ENCODE data around the gene LDLRAD4. TPM values are rescaled to one million over a fixed set of nuclear protein-coding genes. Genes with fewer than 3 reads are reported as not detected.

Gene LDLRAD4
- total RNA-seq, 1 donor from 2014 or later, result 24.7 TPM

GRCh38 chr18:13438507-13439056, 220.0 kb downstream of the LDLRAD4 start:
- intact Hi-C loops (cut with micrococcal nuclease), result loop anchor here (1.0 to 2.0 kb wide), 5 partner anchors 27 to 222 kb away; no protein-coding TSS in a partner anchor

DNA sequence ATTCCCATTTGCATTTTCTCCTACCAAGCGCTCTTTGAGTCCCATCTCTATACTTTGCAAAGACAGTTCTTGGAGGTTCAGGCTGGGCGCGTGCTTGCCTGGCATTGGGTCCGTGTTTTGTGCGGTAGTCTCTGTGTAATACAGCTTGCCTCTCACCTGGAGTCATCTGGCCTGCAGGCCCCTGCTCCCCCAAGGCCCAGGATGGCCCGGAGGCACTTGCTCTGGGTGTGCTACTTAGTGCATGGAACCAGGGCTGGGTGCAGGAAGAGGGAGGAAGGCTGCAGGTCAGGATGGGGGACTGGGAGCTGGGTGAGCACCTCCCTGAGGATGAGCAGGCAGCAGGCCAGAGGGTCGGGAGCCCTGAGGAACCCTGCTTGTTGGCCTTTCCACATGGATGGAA, 220.9 kb downstream of the LDLRAD4 start:
- intact Hi-C loops (cut with micrococcal nuclease), result loop anchor here (2.0 kb wide), 2 partner anchors 173 to 223 kb away; no protein-coding TSS in a partner anchor

GRCh38 chr18:13440277-13441248, 222.0 kb downstream of the LDLRAD4 start:
- intact Hi-C loops (cut with micrococcal nuclease), result no loop called here

GRCh38 chr18:13441736-13442135, 223.2 kb downstream of the LDLRAD4 start:
- intact Hi-C loops (cut with micrococcal nuclease), result no loop called here

DNA sequence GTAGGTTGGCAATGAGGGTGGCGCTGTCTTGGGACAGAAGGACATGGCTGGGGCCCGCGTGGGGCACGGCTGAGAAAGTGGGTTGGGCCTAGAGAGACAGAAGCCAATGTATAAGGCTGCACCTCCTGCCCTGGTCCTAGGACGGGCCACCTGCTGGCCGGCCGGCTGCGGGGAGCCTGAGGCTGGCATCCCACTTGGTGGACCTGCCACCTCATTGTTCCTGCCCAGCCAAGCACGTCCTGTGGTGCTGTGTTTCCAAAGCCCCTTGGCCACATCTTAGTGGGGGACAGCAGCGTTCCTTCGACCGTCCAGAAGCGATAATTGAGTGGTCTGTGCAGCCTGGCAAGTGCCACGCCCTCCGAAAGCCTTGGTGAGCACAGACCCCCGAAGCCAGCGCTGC, 223.9 kb downstream of the LDLRAD4 start:
- intact Hi-C loops (cut with micrococcal nuclease), result no loop called here

GRCh38 chr18:13443552-13443951, 225.0 kb downstream of the LDLRAD4 start:
- intact Hi-C loops (cut with micrococcal nuclease), result no loop called here

- intact Hi-C loops (cut with micrococcal nuclease), result no loop called here
These were observed 226.1 kb downstream of the LDLRAD4 start for GRCh38 chr18:13444430-13445240.

- intact Hi-C loops (cut with micrococcal nuclease), result no loop called here
These were observed 226.8 kb downstream of the LDLRAD4 start for GRCh38 chr18:13445241-13445897.

DNA sequence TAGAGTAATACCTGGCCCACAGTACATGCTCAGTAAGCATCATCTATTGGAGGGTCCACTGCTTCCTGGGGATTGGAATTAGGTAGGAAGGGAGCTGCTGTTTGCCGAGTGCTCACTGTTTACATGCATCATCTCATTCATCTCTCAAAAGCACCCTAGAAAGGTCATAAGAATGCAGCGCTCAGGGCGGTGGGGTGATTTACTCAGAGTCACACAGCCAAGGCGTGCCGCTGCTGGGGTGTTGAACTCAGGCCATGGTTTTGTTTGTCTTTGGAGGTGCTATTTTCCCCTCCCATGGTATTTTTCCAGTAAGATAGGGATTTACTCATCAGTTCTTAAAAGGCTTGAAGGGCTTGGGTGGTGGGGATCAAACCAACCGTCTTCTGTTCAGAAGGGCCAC, 227.5 kb downstream of the LDLRAD4 start:
- intact Hi-C loops (cut with micrococcal nuclease), result no loop called here

- intact Hi-C loops (cut with micrococcal nuclease), result no loop called here
These were observed 228.3 kb downstream of the LDLRAD4 start for GRCh38 chr18:13446610-13447461.

GRCh38 chr18:13447621-13448334, 229.2 kb downstream of the LDLRAD4 start:
- intact Hi-C loops (cut with micrococcal nuclease), result no loop called here

- intact Hi-C loops (cut with micrococcal nuclease), result no loop called here
These were observed 229.8 kb downstream of the LDLRAD4 start for GRCh38 chr18:13448335-13448795.

DNA sequence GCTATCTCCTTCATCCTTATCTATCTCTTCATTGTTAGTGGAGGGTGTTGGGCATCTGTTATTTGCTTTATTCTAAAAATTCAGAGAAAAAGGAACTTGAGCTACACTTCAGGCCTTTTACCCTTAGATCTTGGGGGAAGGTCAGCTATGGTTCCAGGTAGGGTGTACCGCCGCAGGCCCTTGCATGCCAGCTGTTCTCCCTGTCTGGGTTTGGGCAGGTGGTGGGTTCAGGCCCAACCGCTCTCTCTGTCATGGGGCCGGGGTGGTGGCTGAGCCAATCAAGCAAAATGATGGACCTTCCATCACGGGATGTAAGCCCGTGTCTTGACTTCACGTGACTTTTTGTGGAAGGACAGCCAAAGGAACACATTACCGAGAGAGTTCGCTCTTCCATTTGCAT, 231.1 kb downstream of the LDLRAD4 start:
- intact Hi-C loops (cut with micrococcal nuclease), result no loop called here

DNA sequence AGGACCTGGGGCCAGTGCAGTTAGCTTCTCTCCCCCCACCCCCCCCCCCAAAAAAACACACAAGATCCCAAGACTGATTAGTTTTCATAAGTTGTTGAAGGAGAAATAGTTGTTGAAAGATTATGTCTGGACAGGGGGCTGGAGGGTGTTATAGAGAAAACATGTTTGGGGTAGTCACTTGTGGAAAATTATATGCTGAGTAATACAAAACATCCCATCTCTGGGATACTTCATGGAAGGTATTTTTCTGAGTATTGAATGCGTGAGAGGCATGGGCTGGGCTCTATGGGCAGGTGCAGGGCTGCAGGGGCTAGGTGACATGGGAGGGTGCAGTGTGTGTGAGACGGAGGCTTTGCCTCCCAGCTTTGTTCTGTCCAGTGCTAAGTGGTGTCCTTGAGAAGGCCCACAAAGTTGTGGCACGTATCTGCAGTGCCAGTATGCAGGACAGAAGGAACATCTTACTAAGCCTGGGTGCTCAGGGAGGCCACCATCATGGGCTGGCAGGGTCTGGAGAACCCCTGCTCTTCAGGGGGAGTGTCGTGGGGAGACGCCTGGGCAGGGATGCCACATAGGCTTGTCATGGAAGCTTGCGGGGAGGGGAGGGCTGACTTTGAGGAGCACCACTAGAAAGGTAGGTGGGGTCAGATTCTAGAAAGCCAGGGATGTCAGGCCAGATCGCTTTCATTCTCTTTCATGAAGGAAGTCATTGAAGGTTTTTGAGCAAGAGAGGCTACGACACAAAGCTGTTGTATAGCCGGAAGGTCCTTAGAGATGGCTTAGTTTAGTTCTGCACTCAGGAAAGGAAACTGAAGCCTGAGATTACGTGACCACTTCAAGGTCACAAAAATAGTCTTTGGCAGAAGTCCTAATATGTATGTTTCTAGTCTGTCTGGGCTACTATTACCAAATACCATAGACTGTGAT, 232.0 kb downstream of the LDLRAD4 start:
- intact Hi-C loops (cut with micrococcal nuclease), result no loop called here

- intact Hi-C loops (cut with micrococcal nuclease), result no loop called here
These were observed 232.6 kb downstream of the LDLRAD4 start for GRCh38 chr18:13451213-13451540.

- intact Hi-C loops (cut with micrococcal nuclease), result no loop called here
These were observed 233.3 kb downstream of the LDLRAD4 start for GRCh38 chr18:13451661-13452387.

GRCh38 chr18:13452388-13452811, 233.8 kb downstream of the LDLRAD4 start:
- intact Hi-C loops (cut with micrococcal nuclease), result no loop called here
